ENCODE results near the gene BMP2K. TPM values are rescaled to one million over a fixed set of nuclear protein-coding genes. Genes with fewer than 3 reads are reported as not detected.

BMP2K gene
- total RNA-seq, 5 donors from 2014 or later (not counting 1 experiment from before 2014, with no cell fraction given), result 6.7 to 13.4 (median 12.1) TPM

DNA sequence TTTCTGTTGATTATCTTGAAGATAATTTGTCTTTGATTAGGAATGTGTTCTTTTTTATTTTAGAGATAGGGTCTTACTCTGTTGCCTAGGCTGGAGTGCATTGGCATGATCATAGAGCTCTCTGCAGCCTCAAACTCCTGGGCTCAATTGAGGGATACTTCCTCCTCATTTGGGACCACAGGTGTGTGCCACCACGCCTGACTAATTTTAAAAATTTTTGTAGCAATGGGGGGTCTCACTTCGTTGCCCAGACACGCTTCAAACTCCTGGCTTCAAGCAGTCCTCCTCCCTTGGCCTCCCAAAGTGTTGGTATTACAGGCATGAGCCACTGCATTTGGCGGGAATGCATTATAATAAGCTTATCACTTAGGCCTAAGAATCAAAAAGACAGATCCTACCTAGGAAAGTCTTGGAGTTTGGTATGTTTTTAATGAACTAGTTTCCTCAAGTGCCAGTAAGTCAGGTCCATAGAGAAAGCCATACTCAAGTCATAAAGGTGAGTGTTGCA lies 21.7 kb downstream of the BMP2K start:
- no peak overlapping the region for H3K4me3 Mint-ChIP-seq
- CTCF ChIA-PET, result no interaction called here
- no peak overlapping the region for H3K4me3 ChIP-seq (ENCODE audit: control insufficient read depth in 1 of 2, extremely low read depth in 1 of 2, low read length in 1 of 2)
- no peaks in the 10 kb centered on the region for H3K27me3 Mint-ChIP-seq
- peaks cover 0 to 5% (median 0%) of the 10 kb centered on the region in 3 donors for H3K9me3 Mint-ChIP-seq
- POLR2A ChIA-PET, result interaction anchor here in 1 of 2 donors (0.6 kb wide), 1 partner anchor 11 kb away, joined by 7 read pairs; no protein-coding TSS in a partner anchor
- H3K36me3 Mint-ChIP-seq, result peaks cover 11% of the 10 kb centered on the region
- no peaks in the 10 kb centered on the region for H3K36me3 ChIP-seq (ENCODE audit: control insufficient read depth in 2 of 2, extremely low read depth in 1 of 2, insufficient read depth in 1 of 2, low read length in 1 of 2)
- H3K27ac Mint-ChIP-seq, result no peak overlapping the region
- H3K4me1 Mint-ChIP-seq, result peaks cover 22 to 32% (median 23%) of the 10 kb centered on the region in 3 donors
- WGBS (ENCODE audit: insufficient coverage), result no CpG with 5 or more reads among the region's 4 CpGs
- ATAC-seq (replicated peaks in 1 of 4), result no peak
- H3K27ac ChIP-seq (ENCODE audit: low read length), result no peak overlapping the region
- H3K27me3 ChIP-seq (replicated peaks in 1 of 2; ENCODE audit: control insufficient read depth in 2 of 2, extremely low read depth in 1 of 2, insufficient read depth in 2 of 2, low read length in 1 of 2), result no peaks in the 10 kb centered on the region
- no peaks in the 10 kb centered on the region for H3K9me3 ChIP-seq
- no peak for DNase-seq
- peaks cover 0 to 3% of the 10 kb centered on the region in 2 experiments for H3K4me1 ChIP-seq (ENCODE audit: control insufficient read depth in 1 of 2, extremely low read depth in 1 of 2, insufficient read depth in 2 of 2, low read length in 2 of 2)

DNA sequence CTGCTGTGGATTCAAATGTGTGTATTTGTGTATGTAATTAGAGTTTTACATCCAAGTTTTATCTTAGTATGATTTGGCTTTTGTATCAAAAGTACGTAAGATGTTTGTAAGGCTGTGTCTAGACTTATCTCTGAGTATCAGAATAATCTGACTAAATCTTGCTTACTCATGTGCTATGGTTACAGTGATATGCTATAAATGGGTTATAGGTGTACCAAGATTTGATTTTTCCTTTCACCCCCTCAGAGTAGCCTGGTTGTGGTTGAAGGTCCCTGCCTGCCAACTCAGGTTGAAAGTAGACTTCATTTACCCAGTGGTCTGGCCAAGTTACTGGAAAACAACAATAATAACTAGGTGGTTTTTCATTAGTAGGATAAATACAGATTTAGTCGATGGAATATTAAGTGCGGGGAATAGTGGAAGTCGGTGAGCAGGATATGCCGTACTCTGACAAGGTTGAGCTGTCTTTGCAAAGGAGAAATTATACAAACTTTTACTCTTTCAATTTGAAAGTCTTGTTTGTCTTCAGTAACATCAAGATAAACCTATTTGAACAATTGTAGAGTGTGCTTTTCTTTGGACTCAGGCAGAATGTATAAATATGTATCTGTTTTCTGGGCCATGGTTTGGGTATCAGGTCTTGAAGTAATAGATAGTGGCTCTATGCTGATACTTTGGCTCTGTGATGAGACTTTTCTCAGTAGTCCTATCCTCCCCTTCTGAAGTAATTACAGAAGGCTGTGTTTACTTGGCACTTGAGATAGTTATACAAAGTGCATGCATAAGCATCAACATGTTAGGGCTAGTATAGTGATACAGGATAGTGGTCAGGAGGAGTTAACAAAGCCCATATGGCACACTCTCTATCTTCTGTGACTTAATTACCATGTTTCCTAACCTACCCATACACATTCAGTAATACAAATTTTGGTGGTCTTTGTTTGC lies 23.7 kb downstream of the BMP2K start:
- Mint-ChIP-seq H3K4me3 (no peak overlapping the region), H3K27ac (no peak overlapping the region), H3K9me3 (peaks cover 0 to 5% (median 0%) of the 10 kb centered on the region in 3 donors), H3K4me1 (peaks cover 22 to 32% (median 26%) of the 10 kb centered on the region in 3 donors), H3K27me3 (no peaks in the 10 kb centered on the region), H3K36me3 (peaks cover 7% of the 10 kb centered on the region)
- no peak for ATAC-seq (replicated peaks in 1 of 4)
- Histone ChIP-seq H3K36me3 (ENCODE audit: control insufficient read depth in 2 of 2, extremely low read depth in 1 of 2, insufficient read depth in 1 of 2, low read length in 1 of 2) (no peaks in the 10 kb centered on the region), H3K9me3 (no peaks in the 10 kb centered on the region), H3K27ac (ENCODE audit: low read length) (no peak overlapping the region), H3K4me1 (ENCODE audit: control insufficient read depth in 1 of 2, extremely low read depth in 1 of 2, insufficient read depth in 2 of 2, low read length in 2 of 2) (peaks cover 0 to 3% of the 10 kb centered on the region in 2 experiments), H3K4me3 (ENCODE audit: control insufficient read depth in 1 of 2, extremely low read depth in 1 of 2, low read length in 1 of 2) (no peak overlapping the region), H3K27me3 (replicated peaks in 1 of 2; ENCODE audit: control insufficient read depth in 2 of 2, extremely low read depth in 1 of 2, insufficient read depth in 2 of 2, low read length in 1 of 2) (no peaks in the 10 kb centered on the region)
- no CpG with 5 or more reads among the region's 5 CpGs for WGBS (ENCODE audit: insufficient coverage)
- ChIA-PET CTCF (interaction anchor here in 1 of 2 donors (0.6 kb wide), 1 partner anchor 11 kb away, joined by 4 read pairs; no protein-coding TSS in a partner anchor), POLR2A (no interaction called here)
- DNase-seq, result no peak

DNA sequence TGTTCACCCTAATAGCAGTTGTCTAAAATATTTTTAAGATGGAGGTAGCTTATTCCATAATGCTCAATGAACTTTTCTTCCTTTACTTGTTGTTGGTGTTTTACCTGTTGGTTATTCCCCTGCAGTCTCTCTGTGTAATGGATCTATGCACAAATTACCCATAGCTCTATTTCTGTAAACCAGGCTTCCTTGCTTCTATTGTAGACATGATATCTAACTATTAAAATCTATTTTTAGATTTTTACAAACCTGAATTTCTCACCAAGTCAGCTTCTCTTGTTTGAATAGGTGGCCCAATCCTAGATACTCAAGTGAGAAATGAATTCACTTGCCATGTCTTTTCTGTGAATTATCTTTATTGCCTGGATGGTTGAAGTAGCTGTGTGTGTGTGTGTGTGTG lies 24.8 kb downstream of the BMP2K start:
- Histone ChIP-seq H3K27ac (ENCODE audit: low read length) (no peak overlapping the region), H3K36me3 (ENCODE audit: control insufficient read depth in 2 of 2, extremely low read depth in 1 of 2, insufficient read depth in 1 of 2, low read length in 1 of 2) (no peaks in the 10 kb centered on the region), H3K9me3 (no peaks in the 10 kb centered on the region), H3K4me1 (ENCODE audit: control insufficient read depth in 1 of 2, extremely low read depth in 1 of 2, insufficient read depth in 2 of 2, low read length in 2 of 2) (peaks cover 0 to 3% of the 10 kb centered on the region in 2 experiments), H3K27me3 (replicated peaks in 1 of 2; ENCODE audit: control insufficient read depth in 2 of 2, extremely low read depth in 1 of 2, insufficient read depth in 2 of 2, low read length in 1 of 2) (no peaks in the 10 kb centered on the region), H3K4me3 (ENCODE audit: control insufficient read depth in 1 of 2, extremely low read depth in 1 of 2, low read length in 1 of 2) (no peak overlapping the region)
- Mint-ChIP-seq H3K4me3 (no peak overlapping the region), H3K9me3 (peaks cover 0 to 4% (median 0%) of the 10 kb centered on the region in 3 donors), H3K4me1 (peaks cover 22 to 32% (median 26%) of the 10 kb centered on the region in 3 donors), H3K27me3 (no peaks in the 10 kb centered on the region), H3K36me3 (peaks cover 5% of the 10 kb centered on the region), H3K27ac (no peak overlapping the region)
- ChIA-PET POLR2A (no interaction called here), CTCF (interaction anchor here (0.7 to 0.9 kb wide), 3 partner anchors 10 to 572 kb away, joined by 3 to 4 read pairs (median 3); no protein-coding TSS in a partner anchor)
- no peak for DNase-seq
- ATAC-seq (replicated peaks in 1 of 4), result no peak

DNA sequence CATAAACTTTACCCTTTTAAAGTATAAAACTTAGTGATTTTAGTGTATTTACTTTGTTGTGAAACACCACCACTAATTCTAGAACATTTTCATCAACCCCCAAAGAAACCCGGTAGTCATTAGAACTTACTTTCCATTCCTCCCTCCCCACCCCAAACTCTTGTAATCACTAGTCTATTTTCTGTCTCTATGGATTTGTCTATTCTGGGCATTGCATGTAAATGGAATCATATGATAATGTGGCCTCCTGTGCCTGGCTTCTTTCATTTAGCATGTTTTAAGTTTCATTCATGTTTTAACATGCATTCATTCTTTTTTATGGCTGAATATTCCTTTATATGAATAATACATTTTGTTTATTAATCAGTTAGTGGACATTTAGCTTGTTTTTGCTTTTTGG lies 27.8 kb downstream of the BMP2K start:
- Histone ChIP-seq H3K36me3 (ENCODE audit: control insufficient read depth in 2 of 2, extremely low read depth in 1 of 2, insufficient read depth in 1 of 2, low read length in 1 of 2) (no peaks in the 10 kb centered on the region), H3K27me3 (replicated peaks in 1 of 2; ENCODE audit: control insufficient read depth in 2 of 2, extremely low read depth in 1 of 2, insufficient read depth in 2 of 2, low read length in 1 of 2) (no peaks in the 10 kb centered on the region), H3K9me3 (no peaks in the 10 kb centered on the region), H3K4me3 (ENCODE audit: control insufficient read depth in 1 of 2, extremely low read depth in 1 of 2, low read length in 1 of 2) (no peak overlapping the region), H3K27ac (ENCODE audit: low read length) (no peak overlapping the region), H3K4me1 (ENCODE audit: control insufficient read depth in 1 of 2, extremely low read depth in 1 of 2, insufficient read depth in 2 of 2, low read length in 2 of 2) (peaks cover 0 to 1% of the 10 kb centered on the region in 2 experiments)
- CTCF ChIA-PET, result interaction anchor here in 1 of 2 donors (1.2 kb wide), 1 partner anchor 59 kb away, joined by 4 read pairs; no protein-coding TSS in a partner anchor
- Mint-ChIP-seq H3K4me3 (no peak overlapping the region), H3K9me3 (peaks cover 0 to 15% (median 2%) of the 10 kb centered on the region in 3 donors), H3K27me3 (no peaks in the 10 kb centered on the region), H3K36me3 (peaks cover 18% of the 10 kb centered on the region), H3K27ac (no peak overlapping the region), H3K4me1 (peaks cover 23 to 30% (median 30%) of the 10 kb centered on the region in 3 donors)
- ATAC-seq (replicated peaks in 1 of 4) (no peak), DNase-seq (no peak)
- POLR2A ChIA-PET, result no interaction called here
- no CpG with 5 or more reads among the region's 1 CpG for WGBS (ENCODE audit: insufficient coverage)

DNA sequence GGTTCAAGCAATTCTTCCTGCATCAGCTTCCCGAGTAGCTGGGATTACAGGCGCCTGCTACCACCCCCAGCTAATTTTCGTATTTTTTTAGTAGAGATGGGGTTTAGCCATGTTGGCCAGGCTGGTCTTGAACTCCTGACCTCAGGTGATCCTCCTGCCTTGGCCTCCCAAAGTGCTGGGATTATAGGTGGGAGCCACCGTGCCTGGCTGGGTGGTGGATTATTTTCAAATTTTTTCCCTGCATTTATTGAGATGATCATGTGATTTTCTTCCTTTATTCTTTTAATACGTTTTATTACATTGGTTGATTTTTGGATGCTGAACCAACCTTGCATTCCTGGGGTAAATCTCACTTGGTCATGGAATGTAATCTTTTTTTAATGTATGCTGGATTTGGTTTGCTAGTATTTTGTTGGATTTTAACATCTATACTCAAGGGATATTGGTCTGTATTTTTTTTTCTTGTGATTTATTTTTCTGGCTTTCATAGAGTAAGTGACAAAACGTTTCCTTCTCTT lies 30.9 kb downstream of the BMP2K start:
- no peak for ATAC-seq (replicated peaks in 1 of 4)
- H3K4me3 Mint-ChIP-seq, result no peak overlapping the region
- peaks cover 6 to 20% (median 16%) of the 10 kb centered on the region in 3 donors for H3K4me1 Mint-ChIP-seq

DNA sequence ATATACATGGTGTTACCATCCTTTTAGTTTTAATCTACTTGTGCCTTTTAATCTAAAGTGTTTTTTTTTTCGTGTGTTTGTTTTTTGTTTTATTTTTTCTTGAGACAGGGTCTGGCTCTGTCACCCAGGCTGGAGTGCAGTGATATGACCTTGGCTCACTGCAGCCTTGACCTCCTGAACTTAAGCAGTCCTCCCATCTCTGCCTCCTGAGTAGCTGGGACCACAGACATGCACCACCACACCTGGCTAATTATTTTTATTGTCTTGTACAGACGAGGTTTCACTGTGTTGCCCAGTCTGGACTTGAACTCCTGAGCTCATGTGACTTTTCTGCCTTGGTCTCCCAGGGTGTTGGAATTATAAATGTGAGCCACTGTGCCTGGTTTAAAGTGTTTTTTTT lies 33.1 kb downstream of the BMP2K start:
- Mint-ChIP-seq H3K9me3 (peaks cover 0 to 15% (median 2%) of the 10 kb centered on the region in 3 donors), H3K4me1 (peaks cover 4 to 28% (median 20%) of the 10 kb centered on the region in 3 donors), H3K27ac (no peak overlapping the region), H3K36me3 (peaks cover 29% of the 10 kb centered on the region), H3K4me3 (no peak overlapping the region), H3K27me3 (no peaks in the 10 kb centered on the region)
- Histone ChIP-seq H3K36me3 (ENCODE audit: control insufficient read depth in 2 of 2, extremely low read depth in 1 of 2, insufficient read depth in 1 of 2, low read length in 1 of 2) (no peaks in the 10 kb centered on the region), H3K27ac (ENCODE audit: low read length) (no peak overlapping the region), H3K4me3 (ENCODE audit: control insufficient read depth in 1 of 2, extremely low read depth in 1 of 2, low read length in 1 of 2) (no peak overlapping the region), H3K9me3 (no peaks in the 10 kb centered on the region), H3K27me3 (replicated peaks in 1 of 2; ENCODE audit: control insufficient read depth in 2 of 2, extremely low read depth in 1 of 2, insufficient read depth in 2 of 2, low read length in 1 of 2) (no peaks in the 10 kb centered on the region), H3K4me1 (ENCODE audit: control insufficient read depth in 1 of 2, extremely low read depth in 1 of 2, insufficient read depth in 2 of 2, low read length in 2 of 2) (no peaks in the 10 kb centered on the region)
- no peak for DNase-seq
- ChIA-PET POLR2A (no interaction called here), CTCF (interaction anchor here in 1 of 2 donors (0.7 kb wide), 1 partner anchor 23 kb away, joined by 4 read pairs; no protein-coding TSS in a partner anchor)
- WGBS (ENCODE audit: insufficient coverage), result no CpG with 5 or more reads among the region's 2 CpGs
- ATAC-seq (replicated peaks in 1 of 4), result no peak

More for the DNA sequence above, 30.9 kb downstream of the BMP2K start:
- DNase-seq, result no peak
- Mint-ChIP-seq H3K9me3 (peaks cover 0 to 15% (median 2%) of the 10 kb centered on the region in 3 donors), H3K27ac (no peak overlapping the region), H3K27me3 (no peaks in the 10 kb centered on the region), H3K36me3 (peaks cover 19% of the 10 kb centered on the region)
- POLR2A ChIA-PET, result no interaction called here
- no peaks in the 10 kb centered on the region for H3K27me3 ChIP-seq (replicated peaks in 1 of 2; ENCODE audit: control insufficient read depth in 2 of 2, extremely low read depth in 1 of 2, insufficient read depth in 2 of 2, low read length in 1 of 2)
- CTCF ChIA-PET, result no interaction called here
- WGBS (ENCODE audit: insufficient coverage), result 100% methylated on average over 2 of the region's 6 CpGs
- no peak overlapping the region for H3K27ac ChIP-seq (ENCODE audit: low read length)
- no peaks in the 10 kb centered on the region for H3K4me1 ChIP-seq (ENCODE audit: control insufficient read depth in 1 of 2, extremely low read depth in 1 of 2, insufficient read depth in 2 of 2, low read length in 2 of 2)
- H3K36me3 ChIP-seq (ENCODE audit: control insufficient read depth in 2 of 2, extremely low read depth in 1 of 2, insufficient read depth in 1 of 2, low read length in 1 of 2), result no peaks in the 10 kb centered on the region
- H3K4me3 ChIP-seq (ENCODE audit: control insufficient read depth in 1 of 2, extremely low read depth in 1 of 2, low read length in 1 of 2), result no peak overlapping the region
- no peaks in the 10 kb centered on the region for H3K9me3 ChIP-seq

All from T-cell (primary cell).